ENCODE data around the gene PIK3C3.
"Not testable (repeated sequence)": the region's sequence is repeated elsewhere in the genome, so short reads cannot be mapped to it uniquely, and the experiment has no call there.

The PIK3C3 gene

DNA sequence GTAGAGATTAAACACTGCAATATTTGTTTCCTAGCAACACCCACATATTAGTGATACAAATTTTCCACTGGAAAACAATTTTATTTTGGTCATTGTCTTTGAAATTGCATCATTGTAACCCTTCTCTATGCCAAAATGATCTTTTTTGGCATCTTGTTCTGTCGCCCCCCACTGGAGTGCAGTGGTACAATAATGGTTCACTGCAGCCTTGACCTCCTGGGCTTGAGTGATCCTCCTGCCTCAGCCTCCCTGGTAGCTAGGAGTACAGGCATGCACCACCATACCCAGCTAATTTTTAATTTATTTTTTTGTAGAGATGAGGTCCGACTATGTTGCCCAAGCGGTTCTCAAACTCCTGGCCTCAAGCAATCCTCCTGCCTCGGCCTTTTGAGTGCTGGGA lies 117.4 kb downstream of the PIK3C3 start:
- no peak for DNase-seq (ENCODE audit: low read depth in 2 of 2)

GRCh38 chr18:42074704-42075103 lies 119.7 kb downstream of the PIK3C3 start:
- DNase-seq (ENCODE audit: low read depth in 2 of 2): no peak

DNA sequence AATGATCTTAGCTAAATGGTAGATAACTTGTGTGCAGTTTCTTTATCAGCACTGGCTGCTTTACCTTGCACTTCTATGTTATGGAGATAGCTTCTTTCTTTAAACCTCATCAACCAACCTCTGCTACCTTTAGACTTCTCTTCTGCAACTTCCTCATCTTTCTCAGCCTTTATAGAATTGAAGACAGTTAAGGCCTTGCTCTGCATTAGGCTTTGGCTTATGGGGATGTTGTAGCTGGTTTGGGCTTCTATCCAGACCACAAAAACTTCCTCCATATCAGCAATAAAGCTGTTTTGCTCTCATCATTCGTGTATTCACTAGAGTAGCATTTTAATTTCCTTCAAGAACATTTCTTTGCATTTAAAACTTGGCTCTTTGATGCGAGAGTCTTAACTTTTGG lies 123.7 kb downstream of the PIK3C3 start:
- peak; percentile 3 to 21 for DNase-seq (ENCODE audit: low read depth in 2 of 2)

DNA sequence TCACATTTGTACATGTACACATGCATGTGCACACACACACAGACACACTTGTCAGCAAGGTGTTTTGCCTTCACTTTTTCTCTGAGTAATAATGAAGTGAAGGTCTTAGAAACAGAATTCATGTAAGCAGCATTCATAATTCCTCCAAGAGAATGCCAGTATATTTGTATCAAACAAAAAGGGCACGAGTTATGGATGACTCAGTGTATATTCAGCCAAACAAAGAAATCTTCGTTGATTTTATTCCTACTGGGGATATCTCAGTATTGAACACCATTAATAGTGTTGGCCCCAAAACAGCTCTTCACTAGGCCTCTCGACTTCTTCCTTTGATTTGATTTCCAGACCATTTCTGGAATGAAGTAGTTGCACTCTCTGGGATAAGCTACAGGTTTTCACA lies 125.3 kb downstream of the PIK3C3 start:
- no peak for DNase-seq (ENCODE audit: low read depth in 2 of 2)

- DNase-seq (ENCODE audit: low read depth in 2 of 2): no peak
These were observed 127.6 kb downstream of the PIK3C3 start for GRCh38 chr18:42082415-42083234.

DNA sequence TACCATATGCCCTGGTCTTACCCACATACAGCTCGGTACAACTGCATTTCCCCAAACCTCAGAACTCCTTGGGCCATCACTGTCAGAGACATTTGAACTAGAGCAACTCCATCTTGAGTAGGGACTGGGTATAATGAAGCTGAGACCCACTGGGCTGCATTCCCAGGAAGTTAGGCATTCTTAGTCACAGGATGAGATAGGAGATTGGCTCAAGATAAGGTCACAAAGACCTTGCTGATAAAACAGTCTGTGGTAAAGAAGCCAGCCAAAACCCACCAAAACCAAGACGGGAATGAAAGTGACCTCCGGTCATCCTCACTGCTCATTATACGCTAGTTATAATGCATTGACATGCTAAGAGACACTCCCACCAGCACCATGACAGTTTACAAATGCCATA lies 131.3 kb downstream of the PIK3C3 start:
- no peak for DNase-seq (ENCODE audit: low read depth in 2 of 2)

DNA sequence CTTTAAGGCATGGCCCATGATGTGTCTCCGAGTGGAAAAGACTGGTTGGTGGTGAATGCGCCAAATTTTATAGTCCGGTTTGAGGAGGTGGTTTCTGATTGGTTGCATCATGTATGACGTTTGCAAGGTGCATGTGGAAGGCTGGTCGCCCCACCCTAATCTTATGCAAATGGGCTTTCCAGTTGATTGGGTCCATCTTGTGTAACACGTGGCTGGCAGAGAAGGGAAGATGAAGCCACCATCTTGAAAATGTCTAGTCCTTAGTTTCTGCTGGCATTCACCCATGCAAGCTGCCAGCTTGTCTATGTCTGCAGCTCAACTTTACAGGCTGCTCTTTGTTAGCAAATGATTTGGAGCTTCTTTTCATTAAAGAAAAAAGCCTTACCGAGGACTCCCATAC lies 132.2 kb downstream of the PIK3C3 start:
- no peak for DNase-seq (ENCODE audit: low read depth in 2 of 2)

DNA sequence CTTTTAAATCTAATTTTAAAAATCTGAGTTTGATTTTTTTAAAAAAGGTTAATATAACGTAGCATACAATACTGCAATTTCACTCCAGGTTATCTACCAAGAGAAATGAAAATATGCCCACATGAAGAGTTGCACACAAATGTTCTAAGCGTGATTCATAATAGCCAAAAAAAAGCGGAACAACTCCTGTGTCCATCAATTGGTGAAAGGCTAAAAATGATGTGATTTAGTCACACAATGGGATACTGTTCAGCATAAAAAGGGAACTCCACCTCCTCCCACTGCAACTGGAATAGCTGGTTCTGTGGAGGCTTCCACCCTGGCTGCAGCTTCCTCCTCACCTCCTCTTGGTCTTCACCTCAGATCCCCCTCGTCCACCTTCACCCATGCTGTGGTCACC lies 132.8 kb downstream of the PIK3C3 start:
- DNase-seq (ENCODE audit: low read depth in 2 of 2): no peak

DNA sequence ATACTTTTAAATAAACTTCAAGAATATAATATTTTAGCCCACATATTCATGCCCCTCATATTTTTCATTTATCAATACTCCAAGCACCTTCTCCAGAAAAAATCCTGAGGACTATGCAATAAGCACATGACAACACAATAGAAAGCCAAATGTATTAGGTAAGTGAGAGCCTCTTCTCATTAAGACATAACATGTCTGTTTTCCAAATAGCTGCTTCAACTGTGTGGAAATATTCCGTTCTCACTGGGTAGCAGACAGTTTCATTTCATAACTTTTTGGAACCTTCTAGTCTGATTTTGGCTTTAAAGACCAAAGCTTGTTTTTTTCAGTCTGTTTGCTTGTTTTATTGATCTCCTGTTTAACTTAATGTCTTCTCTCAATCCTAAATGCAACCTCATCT lies 137.8 kb downstream of the PIK3C3 start:
- DNase-seq (ENCODE audit: low read depth in 2 of 2): no peak

GRCh38 chr18:42094875-42095274 lies 139.8 kb downstream of the PIK3C3 start:
- no peak for DNase-seq (ENCODE audit: low read depth in 2 of 2)

- no peak for DNase-seq (ENCODE audit: low read depth in 2 of 2)
These were observed 140.8 kb downstream of the PIK3C3 start for GRCh38 chr18:42095732-42096377.

GRCh38 chr18:42100248-42100647 lies 145.2 kb downstream of the PIK3C3 start:
- no peak for DNase-seq (ENCODE audit: low read depth in 2 of 2)

DNA sequence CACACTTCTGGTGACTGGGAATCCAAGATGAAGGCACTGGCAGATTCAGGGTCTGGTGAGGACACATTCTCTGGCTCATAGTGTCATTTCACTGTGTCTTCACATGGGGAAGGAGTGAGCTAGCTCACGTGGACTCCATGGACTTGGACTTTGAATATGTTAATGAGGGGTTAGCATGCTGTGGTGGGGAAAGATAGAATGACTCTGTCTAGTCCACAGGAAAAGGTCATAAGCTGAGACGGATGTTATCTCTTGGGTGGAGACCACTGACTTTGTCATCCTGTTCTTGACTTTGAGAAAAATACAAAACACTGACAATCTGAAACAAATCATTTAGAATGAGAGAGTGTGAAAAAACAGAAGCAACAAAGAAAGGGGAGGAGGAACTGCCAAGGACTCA lies 145.9 kb downstream of the PIK3C3 start:
- DNase-seq (ENCODE audit: low read depth in 2 of 2): no peak

DNA sequence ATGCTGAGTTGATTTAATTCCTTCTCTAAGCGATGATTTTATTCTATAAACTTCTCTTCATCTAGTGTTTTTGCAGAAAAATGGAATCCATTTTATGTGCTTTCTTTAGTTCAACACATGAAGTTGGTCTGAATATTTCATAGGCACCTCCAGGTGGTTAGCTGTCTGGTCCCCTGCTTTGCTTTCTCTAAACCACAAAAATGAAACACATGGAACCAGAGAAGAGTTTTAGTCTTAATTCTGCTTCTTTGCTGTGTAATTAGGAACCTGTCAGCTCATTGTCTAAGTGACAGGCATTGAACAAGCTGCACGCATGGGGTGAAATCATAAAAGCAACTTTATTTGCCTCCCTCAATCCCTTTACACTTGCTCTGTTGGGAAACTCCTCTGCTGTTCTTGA lies 150.4 kb downstream of the PIK3C3 start:
- DNase-seq (ENCODE audit: low read depth in 2 of 2): no peak

- no peak for DNase-seq (ENCODE audit: low read depth in 2 of 2)
These were observed 151.8 kb downstream of the PIK3C3 start for GRCh38 chr18:42106784-42107183.

- DNase-seq (ENCODE audit: low read depth in 2 of 2): no peak
These were observed 152.3 kb downstream of the PIK3C3 start for GRCh38 chr18:42107287-42107686.

DNA sequence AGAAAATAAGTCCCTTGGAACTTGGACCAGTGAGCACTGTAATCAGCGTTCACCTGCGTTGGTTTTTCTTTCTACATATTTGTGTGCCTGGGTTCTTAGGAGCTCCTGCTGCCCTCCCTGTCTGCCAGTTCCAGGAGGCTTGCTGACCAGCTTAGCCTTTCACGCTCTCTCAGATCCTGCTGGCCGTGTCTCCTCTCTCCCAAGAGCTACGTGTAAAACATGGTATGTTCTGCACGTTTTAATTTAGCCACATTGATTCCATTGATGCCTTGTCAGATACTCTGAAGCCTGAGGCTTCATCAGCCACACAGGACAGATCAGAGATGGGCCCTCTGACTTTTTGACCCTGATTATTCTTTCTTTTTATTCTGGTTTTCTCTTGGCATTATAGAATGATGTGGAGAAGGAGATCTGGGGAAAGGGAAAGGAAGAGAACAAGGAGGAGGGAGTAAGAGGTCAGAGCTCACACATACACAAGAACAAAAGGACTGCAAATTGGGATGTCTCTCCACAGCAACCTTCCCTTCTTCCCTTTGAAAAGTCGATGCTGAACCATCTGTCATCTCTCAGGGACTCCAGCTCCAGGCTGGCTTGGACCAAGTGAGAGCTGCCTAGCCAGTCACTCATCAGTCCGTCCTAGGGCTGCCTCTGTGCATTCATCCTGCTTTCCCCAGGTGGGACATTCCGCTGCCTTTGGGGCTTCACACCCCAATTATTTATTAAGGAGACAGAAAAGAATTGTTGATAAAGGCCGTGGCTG lies 152.8 kb downstream of the PIK3C3 start:
- no peak for DNase-seq (ENCODE audit: low read depth in 2 of 2)

DNA sequence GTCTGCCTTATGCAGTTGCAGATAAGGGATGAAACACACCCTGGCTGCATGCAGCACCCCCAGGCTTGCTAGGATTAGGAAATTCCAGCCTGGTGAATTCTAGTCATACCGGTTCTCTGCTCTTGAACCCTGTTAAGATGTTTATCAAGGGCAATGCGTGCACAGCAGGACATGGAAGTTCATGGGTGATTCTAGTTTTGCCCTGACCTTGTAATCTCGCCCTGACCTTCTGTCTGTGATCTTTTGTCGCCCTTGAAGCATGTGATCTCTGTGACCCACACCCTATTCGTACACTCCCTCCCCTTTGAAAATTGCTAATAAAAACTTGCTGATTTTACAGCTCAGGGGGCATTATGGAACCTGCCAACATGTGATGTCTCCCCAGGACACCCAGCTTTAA lies 157.1 kb downstream of the PIK3C3 start:
- DNase-seq (ENCODE audit: low read depth in 2 of 2): not testable (repeated sequence)

DNA sequence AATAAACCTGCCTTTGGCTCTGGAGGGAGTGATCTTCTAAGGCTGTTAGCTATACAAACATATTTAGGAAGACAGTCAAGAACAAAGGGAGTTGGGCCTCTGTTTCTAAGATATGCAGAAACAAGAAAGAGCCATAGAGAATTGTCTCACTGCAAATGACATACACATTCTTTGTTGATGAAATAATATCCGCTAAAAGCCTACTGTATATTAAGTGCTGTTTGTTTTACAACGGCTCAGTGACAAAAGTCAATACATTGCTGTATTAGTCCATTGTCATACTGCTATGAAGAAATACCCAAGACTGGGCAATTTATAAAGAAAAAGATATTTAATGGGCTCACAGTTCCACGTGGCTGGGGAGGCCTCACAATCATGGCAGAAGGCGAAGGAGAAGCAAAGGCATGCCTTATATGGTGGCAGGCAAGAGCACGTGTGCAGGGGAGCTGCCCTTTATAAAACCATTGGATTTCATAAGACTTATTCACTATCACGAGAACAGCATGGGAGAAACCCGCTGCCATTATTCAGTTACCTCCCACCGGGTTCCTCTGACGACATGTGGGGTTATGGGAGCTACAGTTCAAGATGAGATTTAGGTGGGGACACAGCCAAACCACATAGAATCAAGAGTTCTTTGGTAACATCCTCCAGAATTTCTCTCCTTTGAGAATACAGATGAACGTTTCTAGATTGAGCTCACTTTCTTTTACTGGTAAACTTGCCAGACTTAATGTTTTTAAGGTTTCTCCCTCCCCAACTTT lies 157.8 kb downstream of the PIK3C3 start:
- DNase-seq (ENCODE audit: low read depth in 2 of 2): peak in 1 of 2 experiments; percentile 6

DNA sequence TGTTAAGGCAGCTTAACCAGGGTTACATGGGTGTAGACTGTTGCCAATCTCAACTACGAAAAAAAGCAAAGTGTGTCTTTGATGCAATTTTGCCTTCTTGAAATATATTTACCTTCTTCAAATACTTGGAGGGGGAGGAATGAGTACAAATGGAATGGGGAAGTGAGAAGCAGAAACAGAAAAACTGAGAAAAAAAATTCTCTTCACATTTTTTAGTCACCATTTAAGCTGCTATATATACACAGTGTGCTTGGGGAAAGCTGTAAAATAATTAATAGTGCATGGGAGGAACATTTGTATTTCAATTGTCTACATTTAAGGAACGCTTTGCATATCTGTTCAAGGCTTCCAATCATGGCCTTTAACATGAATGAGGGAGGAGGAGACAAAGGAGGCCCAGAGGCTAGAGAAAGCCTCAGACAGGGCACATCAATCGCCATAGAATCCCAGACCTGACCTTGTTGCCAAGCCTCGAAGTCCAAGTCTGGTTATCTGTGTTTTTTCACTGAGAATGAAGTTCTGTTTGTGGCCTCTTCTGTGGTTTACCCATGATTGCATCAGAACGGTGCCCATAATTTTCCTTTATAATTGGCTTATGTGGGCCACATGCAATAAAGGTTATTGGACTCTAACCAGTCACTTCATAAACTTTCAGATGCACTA lies 158.6 kb downstream of the PIK3C3 start:
- peak; percentile 45 for DNase-seq (ENCODE audit: low read depth in 2 of 2)

GRCh38 chr18:42114310-42114943 lies 159.4 kb downstream of the PIK3C3 start:
- DNase-seq (ENCODE audit: low read depth in 2 of 2): peak; percentile 75 to 76

Measured in fibroblast of skin of left quadriceps (primary cell).